Neutrophil (primary cell): ENCODE results near the gene SGCG.

Experiments used
- H3K27ac ChIP-seq: fragments of 200-600 bp; sonication (generic); 2 replicates; pipeline ENCODE4 v1.5.1; 2016; ENCODE audit warnings: mild to moderate bottlenecking, moderate library complexity
- H3K27me3 ChIP-seq: fragments of 200-600 bp; sonication (generic); 2 replicates; pipeline ENCODE4 v1.6.0; 2016; ENCODE audit warnings: mild to moderate bottlenecking
- H3K36me3 ChIP-seq: fragments of 200-600 bp; sonication (generic); 2 replicates; pipeline ENCODE4 v1.5.1; 2017
- H3K4me1 ChIP-seq, 2 experiments: fragments of 200-600 bp in 1 of 2; sonication (generic) in 1 of 2; 1 replicate in 1 of 2; 2 replicates in 1 of 2; pipeline versions ENCODE4 v1.5.1 to v1.6.1; 2013 to 2016; ENCODE audit warnings: low read depth in 1 of 2, low read length in 1 of 2, mild to moderate bottlenecking in 1 of 2, moderate library complexity in 1 of 2; ENCODE audit not compliant: control insufficient read depth in 1 of 2, insufficient read depth in 1 of 2
- H3K4me3 ChIP-seq, 2 experiments: fragments of 200-600 bp in 1 of 2; sonication (generic) in 1 of 2; 1 replicate in 1 of 2; 2 replicates in 1 of 2; pipeline ENCODE4 v1.5.1; 2013 to 2016; ENCODE audit warnings: low read depth in 1 of 2, low read length in 1 of 2, mild to moderate bottlenecking in 1 of 2, moderate library complexity in 1 of 2
- H3K9me3 ChIP-seq: fragments of 200-600 bp; sonication (generic); 2 replicates; pipeline ENCODE4 v1.5.1; 2016
- TF ChIP-seq, protein P1 (sequence below): fragments of 200-600 bp; sonication (generic); IDR thresholded peaks from 2 replicates; pipeline ENCODE4 v1.5.1; 2016; ENCODE audit warnings: antibody characterized with exemption

The SGCG gene

DNA sequence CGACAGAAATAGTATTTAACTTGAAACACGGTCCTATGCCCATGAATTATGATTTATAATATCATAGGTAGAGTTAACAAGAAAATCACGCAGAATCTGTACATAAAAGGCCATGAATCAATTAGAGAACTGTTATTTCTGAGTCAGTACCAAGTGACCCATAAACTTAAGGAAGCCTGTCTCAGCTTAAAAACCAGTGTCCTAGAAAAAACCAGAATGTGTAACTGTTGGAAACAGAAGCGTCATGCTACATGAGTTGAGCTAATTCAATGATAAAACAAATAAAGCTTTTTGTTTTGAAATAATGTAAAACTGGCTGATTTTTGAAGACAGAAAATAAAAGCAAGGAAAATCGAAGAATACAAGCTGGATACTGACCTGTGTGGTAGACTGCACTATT lies 34.8 kb upstream of the SGCG start:
- Histone ChIP-seq H3K4me3 (no peak overlapping the region), H3K27ac (no peak overlapping the region), H3K4me1 (no peaks in the 10 kb centered on the region), H3K9me3 (no peaks in the 10 kb centered on the region), H3K27me3 (no peaks in the 10 kb centered on the region), H3K36me3 (no peaks in the 10 kb centered on the region)
- TF ChIP-seq, protein P1, sequence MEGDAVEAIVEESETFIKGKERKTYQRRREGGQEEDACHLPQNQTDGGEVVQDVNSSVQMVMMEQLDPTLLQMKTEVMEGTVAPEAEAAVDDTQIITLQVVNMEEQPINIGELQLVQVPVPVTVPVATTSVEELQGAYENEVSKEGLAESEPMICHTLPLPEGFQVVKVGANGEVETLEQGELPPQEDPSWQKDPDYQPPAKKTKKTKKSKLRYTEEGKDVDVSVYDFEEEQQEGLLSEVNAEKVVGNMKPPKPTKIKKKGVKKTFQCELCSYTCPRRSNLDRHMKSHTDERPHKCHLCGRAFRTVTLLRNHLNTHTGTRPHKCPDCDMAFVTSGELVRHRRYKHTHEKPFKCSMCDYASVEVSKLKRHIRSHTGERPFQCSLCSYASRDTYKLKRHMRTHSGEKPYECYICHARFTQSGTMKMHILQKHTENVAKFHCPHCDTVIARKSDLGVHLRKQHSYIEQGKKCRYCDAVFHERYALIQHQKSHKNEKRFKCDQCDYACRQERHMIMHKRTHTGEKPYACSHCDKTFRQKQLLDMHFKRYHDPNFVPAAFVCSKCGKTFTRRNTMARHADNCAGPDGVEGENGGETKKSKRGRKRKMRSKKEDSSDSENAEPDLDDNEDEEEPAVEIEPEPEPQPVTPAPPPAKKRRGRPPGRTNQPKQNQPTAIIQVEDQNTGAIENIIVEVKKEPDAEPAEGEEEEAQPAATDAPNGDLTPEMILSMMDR = no peak

DNA sequence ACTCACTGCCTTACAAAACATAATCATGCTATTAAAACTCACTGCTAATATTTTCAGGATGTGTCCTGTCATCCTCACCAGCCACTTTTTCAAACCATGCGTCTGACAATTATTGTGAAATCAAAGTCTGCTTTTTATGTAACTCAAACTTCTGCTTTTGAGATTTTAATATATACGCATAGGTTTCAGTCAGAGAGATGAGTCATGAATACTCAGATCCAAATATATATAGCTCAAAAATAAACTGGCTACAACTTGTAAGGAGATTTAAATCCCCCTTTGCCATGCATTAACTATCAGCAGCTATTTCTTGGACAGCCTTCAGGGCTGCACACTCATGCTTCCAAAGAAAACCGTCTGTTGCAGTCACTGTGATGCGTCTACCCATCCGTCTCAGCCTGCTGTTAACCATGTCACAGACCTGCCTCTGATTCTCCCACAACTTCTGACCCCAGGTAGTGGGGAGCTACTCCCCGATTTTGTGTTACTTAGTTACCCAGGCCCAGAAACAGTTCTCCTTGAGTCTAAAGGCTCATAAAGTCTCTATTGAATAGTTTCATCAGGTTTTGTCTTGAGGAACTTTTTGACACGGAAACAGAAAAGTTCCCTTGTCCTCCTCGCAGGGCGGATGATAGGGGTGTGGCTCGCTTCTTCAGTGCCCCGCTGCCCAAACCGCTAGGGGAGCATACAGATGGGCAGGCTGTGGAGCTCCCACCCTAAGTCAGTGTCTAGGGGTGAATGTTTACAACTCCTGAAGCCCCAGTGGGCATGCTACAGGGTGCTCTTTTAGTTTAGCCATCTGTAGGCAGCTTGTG lies 33.8 kb upstream of the SGCG start:
- no peaks in the 10 kb centered on the region for H3K4me1 ChIP-seq
- TF ChIP-seq, protein P1 = no peak
- H3K27me3 ChIP-seq = no peaks in the 10 kb centered on the region
- no peak overlapping the region for H3K27ac ChIP-seq
- no peaks in the 10 kb centered on the region for H3K9me3 ChIP-seq
- H3K4me3 ChIP-seq = no peak overlapping the region
- H3K36me3 ChIP-seq = no peaks in the 10 kb centered on the region

DNA sequence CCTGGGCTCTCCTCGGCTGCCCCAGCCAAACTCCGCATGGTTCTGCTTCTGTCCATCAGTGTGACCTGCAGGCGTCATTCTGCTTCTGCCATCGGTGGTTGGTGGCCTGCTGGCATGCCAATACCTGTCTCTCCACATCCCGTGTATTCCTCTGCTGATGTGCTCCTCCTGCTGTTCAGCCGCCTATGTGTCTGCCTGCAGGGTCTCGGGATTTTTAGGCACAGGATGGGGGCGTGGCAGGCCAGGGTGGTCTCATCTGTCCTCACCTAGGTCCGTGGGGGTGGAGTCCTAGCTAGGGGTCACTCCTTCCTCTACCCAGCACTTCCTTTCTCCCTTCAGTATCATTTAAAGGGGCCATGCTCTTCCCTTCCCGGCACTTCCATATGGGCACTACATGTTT lies 33.0 kb upstream of the SGCG start:
- Histone ChIP-seq H3K36me3 (no peaks in the 10 kb centered on the region), H3K4me3 (no peak overlapping the region), H3K9me3 (no peaks in the 10 kb centered on the region), H3K27me3 (no peaks in the 10 kb centered on the region), H3K4me1 (no peaks in the 10 kb centered on the region), H3K27ac (no peak overlapping the region)
- TF ChIP-seq, protein P1 = no peak

DNA sequence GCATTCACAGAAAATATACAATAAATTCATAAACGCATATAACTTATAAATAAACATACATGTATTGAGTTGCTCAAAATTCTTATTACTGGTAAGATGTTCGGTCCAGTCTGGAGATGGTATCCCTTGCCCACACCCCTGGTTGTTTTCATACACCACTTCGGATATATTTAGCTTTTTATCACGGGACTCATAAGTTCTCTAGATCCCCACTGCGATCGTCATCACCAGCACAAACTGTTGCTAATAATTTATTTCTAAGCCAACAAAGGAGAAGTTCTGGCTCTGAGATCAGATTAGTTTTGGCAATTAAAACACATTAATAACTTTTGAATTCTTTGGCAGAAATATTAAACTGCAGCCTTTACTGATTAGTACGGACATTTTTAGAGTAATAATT lies 23.0 kb upstream of the SGCG start:
- no peaks in the 10 kb centered on the region for H3K9me3 ChIP-seq
- no peak overlapping the region for H3K4me3 ChIP-seq
- TF ChIP-seq, protein P1 = no peak
- no peak overlapping the region for H3K27ac ChIP-seq
- H3K36me3 ChIP-seq = no peaks in the 10 kb centered on the region
- peaks cover 49% of the 10 kb centered on the region for H3K27me3 ChIP-seq
- no peaks in the 10 kb centered on the region for H3K4me1 ChIP-seq

DNA sequence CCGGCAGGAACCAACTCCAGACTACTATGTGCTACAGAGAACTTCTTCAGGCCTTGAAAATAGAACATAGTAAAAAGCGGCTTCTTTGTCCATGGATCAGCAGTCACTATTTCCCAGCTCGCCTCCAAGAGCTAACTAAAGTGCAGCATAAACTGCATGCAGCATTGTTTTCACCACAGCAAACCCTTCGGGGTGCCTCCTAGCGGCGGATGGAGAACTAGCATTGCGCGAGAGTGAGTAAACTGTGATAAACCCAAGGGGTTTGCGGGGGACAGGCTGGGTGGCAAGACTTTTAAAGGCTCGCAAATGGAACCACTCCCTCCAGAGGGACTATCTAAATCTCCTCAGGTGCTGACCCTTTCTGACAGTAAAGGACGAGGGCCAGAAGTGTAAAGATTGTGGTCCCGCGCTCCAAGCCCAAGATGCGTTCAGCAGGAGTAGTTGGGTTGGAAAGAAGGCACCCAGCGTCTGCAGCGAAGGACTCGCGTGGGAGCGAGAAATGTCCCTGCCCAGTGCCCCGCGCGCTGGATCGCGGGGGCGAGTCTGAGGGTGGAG lies 21.5 kb upstream of the SGCG start:
- no peaks in the 10 kb centered on the region for H3K4me1 ChIP-seq
- no peak overlapping the region for H3K4me3 ChIP-seq
- no peak overlapping the region for H3K27ac ChIP-seq
- no peaks in the 10 kb centered on the region for H3K9me3 ChIP-seq
- no peaks in the 10 kb centered on the region for H3K36me3 ChIP-seq
- TF ChIP-seq, protein P1 = no peak
- peaks cover 49% of the 10 kb centered on the region for H3K27me3 ChIP-seq
